ENCODE data around the gene PTPN4.
"Not testable (repeated sequence)": the region's sequence is repeated elsewhere in the genome, so short reads cannot be mapped to it uniquely, and the experiment has no call there.

The PTPN4 gene

DNA sequence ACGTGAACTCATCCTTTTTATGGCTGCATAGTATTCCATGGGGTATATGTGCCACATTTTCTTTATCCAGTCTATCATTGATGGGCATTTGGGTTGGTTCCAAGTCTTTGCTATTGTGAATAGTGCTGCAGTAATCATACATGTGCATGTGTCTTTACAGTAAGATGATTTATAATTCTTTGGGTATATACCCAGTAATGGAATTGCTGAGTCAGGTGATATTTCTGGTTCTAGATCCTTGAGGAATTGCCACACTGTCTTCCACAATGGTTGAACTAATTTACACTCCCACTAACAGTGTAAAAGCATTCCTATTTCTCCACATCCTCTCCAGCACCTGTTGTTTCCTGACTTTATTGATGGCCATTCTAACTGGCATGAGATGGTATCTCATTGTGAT, 262.8 kb downstream of the PTPN4 start:
- DNase-seq (ENCODE audit: low read depth), result not testable (repeated sequence)

DNA sequence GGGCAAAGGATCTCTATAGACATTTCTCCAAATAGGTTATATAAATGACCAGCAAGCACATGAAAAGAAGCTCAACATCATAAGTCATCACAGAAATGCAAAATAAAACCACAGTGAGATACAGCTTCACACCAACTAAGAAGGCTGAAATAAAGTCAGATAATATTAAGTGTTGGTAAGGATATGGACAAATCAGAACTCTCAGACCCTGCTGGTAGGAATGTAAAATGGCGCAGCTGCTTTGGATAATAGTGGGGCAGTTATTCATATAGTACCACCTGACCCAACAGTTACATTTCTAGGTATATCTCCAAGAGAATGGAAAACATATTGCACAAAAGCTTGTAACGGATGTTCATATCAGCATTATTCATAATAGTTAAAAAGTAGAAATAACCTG, 267.2 kb downstream of the PTPN4 start:
- DNase-seq (ENCODE audit: low read depth), result no peak

DNA sequence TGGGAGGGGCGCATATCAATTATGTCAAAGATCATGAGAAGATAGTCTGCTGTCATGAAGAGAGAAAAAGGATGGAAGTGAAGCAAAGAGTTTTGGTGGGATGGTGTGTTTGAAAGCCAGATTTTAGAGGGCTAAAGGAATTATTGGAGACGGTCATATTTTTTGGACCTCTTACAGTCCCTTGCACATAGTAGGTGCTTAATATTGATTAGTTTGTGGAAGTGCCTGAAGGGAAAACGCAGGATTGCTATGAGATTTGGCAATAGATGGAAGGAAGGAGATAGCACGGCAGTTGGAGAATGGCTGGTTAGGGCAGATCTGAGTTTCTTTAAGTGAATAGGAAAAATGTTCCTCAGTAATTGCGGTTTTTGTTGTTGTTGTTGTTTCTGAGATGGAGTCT, 269.1 kb downstream of the PTPN4 start:
- no peak for DNase-seq (ENCODE audit: low read depth)

DNA sequence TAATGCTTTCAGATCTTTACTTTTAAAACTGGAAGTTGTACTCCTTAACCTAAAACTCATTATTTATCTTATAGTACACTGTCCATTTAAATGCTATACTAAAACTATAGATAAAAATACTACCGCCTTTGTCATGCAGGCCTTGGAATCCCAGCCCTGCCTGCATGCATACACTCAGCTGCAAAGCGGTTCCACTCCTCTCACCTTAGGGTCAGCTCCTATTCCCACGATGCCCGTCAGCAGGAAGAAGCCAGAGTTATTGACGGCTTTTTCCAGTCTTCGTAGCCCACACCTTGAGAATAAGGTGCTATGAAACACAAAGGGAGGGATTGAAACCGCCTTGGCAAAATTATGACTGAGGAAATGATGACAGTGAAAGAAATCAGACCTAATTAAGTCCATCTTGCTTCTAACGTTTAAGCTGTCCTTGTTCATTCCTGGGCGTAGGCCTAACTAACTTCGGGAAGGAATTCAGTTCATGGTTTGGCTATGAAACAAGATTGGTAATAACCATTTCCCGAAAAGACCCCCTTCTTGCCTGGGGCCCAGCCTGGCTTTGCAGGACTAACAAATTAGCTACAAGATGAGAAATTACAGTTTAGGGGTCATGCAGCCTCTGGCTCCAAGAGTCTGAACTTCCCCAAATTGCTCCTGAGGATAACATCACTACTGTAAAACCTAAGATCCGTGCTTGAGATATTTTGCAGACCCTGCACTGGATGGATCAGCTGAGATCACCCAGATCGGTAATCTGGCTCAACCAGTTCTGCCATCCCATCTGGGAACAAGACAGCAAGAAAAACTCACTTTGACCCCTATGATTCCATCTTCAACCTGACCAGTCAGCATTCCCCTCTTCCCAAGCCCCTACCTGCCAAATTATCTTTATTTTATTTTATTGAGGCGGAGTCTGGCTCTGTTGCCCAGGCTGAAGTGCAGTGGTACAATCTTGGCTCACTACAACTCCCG, 270.2 kb downstream of the PTPN4 start:
- no peak for DNase-seq (ENCODE audit: low read depth)

DNA sequence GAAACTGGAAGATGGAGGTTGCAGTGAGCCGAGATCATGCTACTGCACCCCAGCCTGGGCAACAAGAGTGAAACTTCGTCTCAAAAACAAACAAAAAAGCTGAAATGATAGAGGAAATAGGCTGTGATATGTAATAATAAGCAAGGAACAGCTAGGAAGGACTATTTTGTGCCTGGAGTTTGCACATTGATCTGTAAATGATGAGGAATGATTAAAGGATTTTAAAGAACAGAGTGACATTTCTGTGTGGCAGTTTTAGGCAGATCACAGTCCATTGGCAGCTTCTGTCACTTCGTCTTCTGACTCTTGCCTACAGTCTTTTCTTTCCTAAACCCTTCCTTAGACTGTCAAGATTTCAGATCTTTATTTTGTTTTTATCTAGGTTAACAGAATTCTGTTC, 272.6 kb downstream of the PTPN4 start:
- DNase-seq (ENCODE audit: low read depth), result no peak
